Testis (tissue), 3 donors: ENCODE results near the gene PNPLA8. TPM values are rescaled to one million over a fixed set of nuclear protein-coding genes. Genes with fewer than 3 reads are reported as not detected.
"Not testable (repeated sequence)": the region's sequence is repeated elsewhere in the genome, so short reads cannot be mapped to it uniquely, and the experiment has no call there.

Experiments used
- DNase-seq: peaks from one replicate; pipeline ENCODE4 v3.0.0-alpha.2; 2019
- H3K27ac ChIP-seq, 2 donors: fragments of 200-600 bp; sonication (generic); one replicate each; pipeline ENCODE4 v1.5.1; 2019
- H3K27me3 ChIP-seq: fragments of 200-600 bp; sonication (generic); one replicate; pipeline ENCODE4 v1.5.1; 2019
- H3K36me3 ChIP-seq: fragments of 200-600 bp; sonication (generic); one replicate; pipeline ENCODE4 v1.5.1; 2017; ENCODE audit warnings: low read depth; ENCODE audit errors: missing control alignments
- H3K4me1 ChIP-seq: fragments of 200-600 bp; sonication (generic); one replicate; pipeline ENCODE4 v1.5.1; 2019
- H3K4me3 ChIP-seq, 2 donors: fragments of 200-600 bp; sonication (generic); one replicate each; pipeline ENCODE4 v1.5.1; 2017 to 2019
- H3K9me3 ChIP-seq: fragments of 200-600 bp; sonication (generic); one replicate; pipeline ENCODE4 v1.5.1; 2017
- CTCF ChIP-seq, 3 experiments: fragments of 450-650 bp in 2 of 3; fragments of 200-600 bp in 1 of 3; sonication (generic) in 1 of 3; IDR thresholded peaks; one replicate each; pipeline ENCODE4 v1.5.1; 2016 to 2019; ENCODE audit warnings: antibody characterized with exemption in 3 of 3, mild to moderate bottlenecking in 2 of 3, moderate library complexity in 1 of 3
- POLR2A ChIP-seq: fragments of 450-650 bp; IDR thresholded peaks from one replicate; pipeline ENCODE4 v1.6.1; 2017; ENCODE audit warnings: antibody characterized with exemption, mild to moderate bottlenecking, moderate library complexity
- WGBS, 2 donors: methylation state at CpG; one replicate each; pipeline ENCODE4 v1.1.5; 2018; 5-methylcytosine and 5-hydroxymethylcytosine counted together
- intact Hi-C: fragments of 100-400 bp; cut with DNase I; formaldehyde crosslinking; loops from one replicate; pipeline ENCODE4 v1.15.1; 2023; ENCODE audit warnings: low total_unique reads
- polyA plus RNA-seq: library from polyadenylated mRNA; stranded (reverse); fragments of 350-450 nt; fragmentation: Illumina TruSeq; extraction: RNeasy Lipid Tissue Mini Kit (QIAGEN cat#74804); gene quantifications from one replicate; pipeline ENCODE4 v1.2.3, GENCODE V29; 2014; ENCODE audit warnings: low read depth, low replicate concordance; ENCODE audit not compliant: insufficient read depth
- total RNA-seq, 2 donors: library from RNA; depleted of rRNA; stranded (reverse); fragments of >200 nt; gene quantifications; one replicate each; pipeline ENCODE4 v1.2.3, GENCODE V29; 2016

Gene PNPLA8
- total and polyA plus RNA-seq, 3 donors from 2014 or later, result 14.0 to 30.1 (median 23.5) TPM

- WGBS, 2 donors, result 81 to 89% methylated on average over 4 of the region's 4 CpGs
- Histone ChIP-seq H3K4me3 (no peak overlapping the region), H3K27ac (no peak overlapping the region), H3K9me3 (no peaks in the 10 kb centered on the region), H3K4me1 (no peaks in the 10 kb centered on the region), H3K36me3 (no peaks in the 10 kb centered on the region), H3K27me3 (no peaks in the 10 kb centered on the region)
- TF ChIP-seq CTCF (IDR thresholded peaks at IDR 0.05) (no peak), POLR2A (no peak)
- intact Hi-C loops, result no loop called here
- DNase-seq, result no peak
These were observed 33.3 kb upstream of the PNPLA8 start for GRCh38 chr7:108559253-108559652.

GRCh38 chr7:108557617-108558016 is 31.7 kb upstream of the PNPLA8 start:
- intact Hi-C loops, result no loop called here
- 95% methylated on average over 1 of the region's 1 CpG for WGBS, 2 donors
- no peaks in the 10 kb centered on the region for H3K9me3 ChIP-seq

GRCh38 chr7:108557191-108557590 is 31.3 kb upstream of the PNPLA8 start:
- Histone ChIP-seq H3K9me3 (no peaks in the 10 kb centered on the region), H3K27ac (no peak overlapping the region), H3K27me3 (no peaks in the 10 kb centered on the region), H3K4me3 (no peak overlapping the region), H3K36me3 (no peaks in the 10 kb centered on the region), H3K4me1 (no peaks in the 10 kb centered on the region)
- intact Hi-C loops, result no loop called here
- WGBS, 2 donors, result 99% methylated on average over 3 of the region's 3 CpGs
- no peak for TF ChIP-seq CTCF (IDR thresholded peaks at IDR 0.05)
- TF ChIP-seq POLR2A, result no peak
- no peak for DNase-seq

More at GRCh38 chr7:108557617-108558016, 31.7 kb upstream of the PNPLA8 start:
- Histone ChIP-seq H3K4me3 (no peak overlapping the region), H3K4me1 (no peaks in the 10 kb centered on the region), H3K27me3 (no peaks in the 10 kb centered on the region), H3K36me3 (no peaks in the 10 kb centered on the region), H3K27ac (no peak overlapping the region)
- TF ChIP-seq POLR2A, result no peak
- no peak for TF ChIP-seq CTCF (IDR thresholded peaks at IDR 0.05)
- DNase-seq, result no peak

- H3K4me1 ChIP-seq, intact Hi-C loops, H3K27ac ChIP-seq, H3K4me3 ChIP-seq, H3K9me3 ChIP-seq, H3K27me3 ChIP-seq, DNase-seq, H3K36me3 ChIP-seq: not testable (repeated sequence)
These were observed 30.7 kb upstream of the PNPLA8 start for GRCh38 chr7:108556665-108557064.

- H3K36me3 ChIP-seq, intact Hi-C loops, H3K27ac ChIP-seq, H3K4me1 ChIP-seq, H3K27me3 ChIP-seq, H3K9me3 ChIP-seq, DNase-seq, H3K4me3 ChIP-seq: not testable (repeated sequence)
- 80 to 84% methylated on average over 2 of the region's 2 CpGs for WGBS, 2 donors
These were observed 22.4 kb upstream of the PNPLA8 start for GRCh38 chr7:108548141-108548896.

GRCh38 chr7:108541478-108541877 is 15.5 kb upstream of the PNPLA8 start:
- no peaks in the 10 kb centered on the region for H3K9me3 ChIP-seq
- intact Hi-C loops, result no loop called here
- no peaks in the 10 kb centered on the region for H3K36me3 ChIP-seq
- DNase-seq, result no peak
- 71 to 73% methylated on average over 2 of the region's 2 CpGs for WGBS, 2 donors
- no peak overlapping the region for H3K27ac ChIP-seq
- H3K4me1 ChIP-seq, result no peaks in the 10 kb centered on the region
- no peak overlapping the region for H3K4me3 ChIP-seq
- TF ChIP-seq POLR2A, result no peak
- H3K27me3 ChIP-seq, result no peaks in the 10 kb centered on the region

- H3K36me3 ChIP-seq, H3K27me3 ChIP-seq, H3K27ac ChIP-seq, intact Hi-C loops, H3K9me3 ChIP-seq, DNase-seq, H3K4me3 ChIP-seq, H3K4me1 ChIP-seq: not testable (repeated sequence)
- WGBS, 2 donors, result 92 to 94% methylated on average over 3 to 4 of the region's 4 CpGs
These were observed 12.8 kb upstream of the PNPLA8 start for GRCh38 chr7:108538685-108539084.

- intact Hi-C loops, H3K27ac ChIP-seq, H3K27me3 ChIP-seq, H3K36me3 ChIP-seq, H3K4me3 ChIP-seq, H3K4me1 ChIP-seq, H3K9me3 ChIP-seq, DNase-seq: not testable (repeated sequence)
- 79 to 85% methylated on average over 2 of the region's 2 CpGs for WGBS, 2 donors
These were observed 12.3 kb upstream of the PNPLA8 start for GRCh38 chr7:108538236-108538635.
